ENCODE measurements around the gene NOCT. TPM values are rescaled to one million over a fixed set of nuclear protein-coding genes. Genes with fewer than 3 reads are reported as not detected.

NOCT gene
- total RNA-seq, 1 experiment from 2014 or later = 20.4 TPM

DNA sequence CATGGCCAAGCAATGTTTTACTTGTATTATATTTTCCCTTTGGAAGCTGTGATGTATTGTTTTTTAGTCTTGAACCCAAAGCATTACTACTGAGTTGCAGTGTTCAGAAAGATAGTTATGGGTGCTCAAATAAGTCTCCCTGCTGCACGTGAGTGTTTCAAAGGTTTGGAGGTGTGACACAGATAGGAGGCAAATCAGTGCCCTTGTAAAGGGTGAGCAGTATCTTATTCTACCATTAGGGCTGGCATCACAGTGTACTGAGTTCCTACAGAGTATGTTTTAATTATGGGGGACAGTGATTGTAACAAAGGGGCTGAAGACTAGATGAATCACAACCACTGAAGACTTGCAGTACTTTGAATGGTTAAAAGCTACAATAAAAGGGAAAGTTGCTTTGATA, 38.3 kb downstream of the NOCT start:
- H4K20me1 ChIP-seq (ENCODE audit: insufficient read depth) = peaks cover 14% of the 10 kb centered on the region
- no TSS peak for BruUV-seq (replicated peaks)
- H3K27me3 ChIP-seq (ENCODE audit: insufficient read depth, low read length) = no peaks in the 10 kb centered on the region
- H3K9ac ChIP-seq (ENCODE audit: low read length) = no peak overlapping the region
- H3K79me2 ChIP-seq (ENCODE audit: insufficient read depth, low read length) = peaks cover 39% of the 10 kb centered on the region
- ChIA-PET CTCF (no interaction called here), POLR2A (interaction anchor here (1.1 kb wide), 1 partner anchor 39 kb away, joined by 3 read pairs; no protein-coding TSS in a partner anchor), RAD21 (ENCODE audit: low non-redundant PET in 1 of 2, low total read pairs in 2 of 2, uncharacterized antibody in 2 of 2, unreplicated experiment in 2 of 2) (no interaction called here)
- H3K9me2 ChIP-seq (ENCODE audit: insufficient read depth) = no peaks in the 10 kb centered on the region
- H2AFZ ChIP-seq (ENCODE audit: low read depth, low read length, poor library complexity, severe bottlenecking) = no peak overlapping the region
- H3K4me2 ChIP-seq (ENCODE audit: low read length) = no peak overlapping the region
- H3K9me3 ChIP-seq (ENCODE audit: control insufficient read depth in 1 of 2, insufficient read depth in 1 of 2, low read depth in 1 of 2, low read length in 2 of 2) = no peaks in the 10 kb centered on the region
- peaks cover 0 to 13% of the 10 kb centered on the region in 2 experiments; a peak in 2 of 4 replicates for H3K4me1 ChIP-seq (ENCODE audit: control insufficient read depth in 1 of 2, insufficient read depth in 2 of 2, low read length in 2 of 2)
- intact Hi-C loops (cut with micrococcal nuclease) = no loop called here
- H3K27ac ChIP-seq (ENCODE audit: low read depth, low read length) = no peak overlapping the region
- H3K36me3 ChIP-seq (ENCODE audit: control insufficient read depth in 1 of 2, insufficient read depth in 2 of 2, low read length in 2 of 2) = peaks cover 3 to 6% of the 10 kb centered on the region in 2 experiments; a peak in 1 of 4 replicates
- DNase-seq (ENCODE audit: low read depth, low spot score) (no peak), ATAC-seq (no peak)
- TF ChIP-seq TCF7L2 (IDR thresholded peaks at IDR 0.05; ENCODE audit: borderline replicate concordance, extremely low read depth, insufficient read depth, insufficient read length) = no peak
- TF ChIP-seq, protein P1, sequence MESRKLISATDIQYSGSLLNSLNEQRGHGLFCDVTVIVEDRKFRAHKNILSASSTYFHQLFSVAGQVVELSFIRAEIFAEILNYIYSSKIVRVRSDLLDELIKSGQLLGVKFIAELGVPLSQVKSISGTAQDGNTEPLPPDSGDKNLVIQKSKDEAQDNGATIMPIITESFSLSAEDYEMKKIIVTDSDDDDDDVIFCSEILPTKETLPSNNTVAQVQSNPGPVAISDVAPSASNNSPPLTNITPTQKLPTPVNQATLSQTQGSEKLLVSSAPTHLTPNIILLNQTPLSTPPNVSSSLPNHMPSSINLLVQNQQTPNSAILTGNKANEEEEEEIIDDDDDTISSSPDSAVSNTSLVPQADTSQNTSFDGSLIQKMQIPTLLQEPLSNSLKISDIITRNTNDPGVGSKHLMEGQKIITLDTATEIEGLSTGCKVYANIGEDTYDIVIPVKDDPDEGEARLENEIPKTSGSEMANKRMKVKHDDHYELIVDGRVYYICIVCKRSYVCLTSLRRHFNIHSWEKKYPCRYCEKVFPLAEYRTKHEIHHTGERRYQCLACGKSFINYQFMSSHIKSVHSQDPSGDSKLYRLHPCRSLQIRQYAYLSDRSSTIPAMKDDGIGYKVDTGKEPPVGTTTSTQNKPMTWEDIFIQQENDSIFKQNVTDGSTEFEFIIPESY (IDR thresholded peaks at IDR 0.05; ENCODE audit: extremely low read depth, insufficient replicate concordance, low read length) = no peak
- no peak for TF ChIP-seq EGR1 (IDR thresholded peaks at IDR 0.05; ENCODE audit: low read depth)
- TF ChIP-seq POLR2A (IDR thresholded peaks at IDR 0.05; ENCODE audit: borderline replicate concordance, extremely low read depth, insufficient read depth, insufficient read length) = no peak
- no peak for TF ChIP-seq ZFX (IDR thresholded peaks at IDR 0.05)
- TF ChIP-seq, protein P2, sequence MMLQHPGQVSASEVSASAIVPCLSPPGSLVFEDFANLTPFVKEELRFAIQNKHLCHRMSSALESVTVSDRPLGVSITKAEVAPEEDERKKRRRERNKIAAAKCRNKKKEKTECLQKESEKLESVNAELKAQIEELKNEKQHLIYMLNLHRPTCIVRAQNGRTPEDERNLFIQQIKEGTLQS (IDR thresholded peaks at IDR 0.05) = no peak
- TF ChIP-seq, protein P3, sequence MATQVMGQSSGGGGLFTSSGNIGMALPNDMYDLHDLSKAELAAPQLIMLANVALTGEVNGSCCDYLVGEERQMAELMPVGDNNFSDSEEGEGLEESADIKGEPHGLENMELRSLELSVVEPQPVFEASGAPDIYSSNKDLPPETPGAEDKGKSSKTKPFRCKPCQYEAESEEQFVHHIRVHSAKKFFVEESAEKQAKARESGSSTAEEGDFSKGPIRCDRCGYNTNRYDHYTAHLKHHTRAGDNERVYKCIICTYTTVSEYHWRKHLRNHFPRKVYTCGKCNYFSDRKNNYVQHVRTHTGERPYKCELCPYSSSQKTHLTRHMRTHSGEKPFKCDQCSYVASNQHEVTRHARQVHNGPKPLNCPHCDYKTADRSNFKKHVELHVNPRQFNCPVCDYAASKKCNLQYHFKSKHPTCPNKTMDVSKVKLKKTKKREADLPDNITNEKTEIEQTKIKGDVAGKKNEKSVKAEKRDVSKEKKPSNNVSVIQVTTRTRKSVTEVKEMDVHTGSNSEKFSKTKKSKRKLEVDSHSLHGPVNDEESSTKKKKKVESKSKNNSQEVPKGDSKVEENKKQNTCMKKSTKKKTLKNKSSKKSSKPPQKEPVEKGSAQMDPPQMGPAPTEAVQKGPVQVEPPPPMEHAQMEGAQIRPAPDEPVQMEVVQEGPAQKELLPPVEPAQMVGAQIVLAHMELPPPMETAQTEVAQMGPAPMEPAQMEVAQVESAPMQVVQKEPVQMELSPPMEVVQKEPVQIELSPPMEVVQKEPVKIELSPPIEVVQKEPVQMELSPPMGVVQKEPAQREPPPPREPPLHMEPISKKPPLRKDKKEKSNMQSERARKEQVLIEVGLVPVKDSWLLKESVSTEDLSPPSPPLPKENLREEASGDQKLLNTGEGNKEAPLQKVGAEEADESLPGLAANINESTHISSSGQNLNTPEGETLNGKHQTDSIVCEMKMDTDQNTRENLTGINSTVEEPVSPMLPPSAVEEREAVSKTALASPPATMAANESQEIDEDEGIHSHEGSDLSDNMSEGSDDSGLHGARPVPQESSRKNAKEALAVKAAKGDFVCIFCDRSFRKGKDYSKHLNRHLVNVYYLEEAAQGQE (IDR thresholded peaks at IDR 0.05; ENCODE audit: low read depth) = no peak
- TF ChIP-seq ZNF274 (IDR thresholded peaks at IDR 0.05; ENCODE audit: low read depth, low read length) = no peak
- TF ChIP-seq FOSL1 (IDR thresholded peaks at IDR 0.05; ENCODE audit: low read depth) = no peak
- TF ChIP-seq SIN3A (IDR thresholded peaks at IDR 0.05; ENCODE audit: low read depth) = no peak
- TF ChIP-seq SRF (IDR thresholded peaks at IDR 0.05; ENCODE audit: low read depth) = no peak
- TF ChIP-seq, protein P4, sequence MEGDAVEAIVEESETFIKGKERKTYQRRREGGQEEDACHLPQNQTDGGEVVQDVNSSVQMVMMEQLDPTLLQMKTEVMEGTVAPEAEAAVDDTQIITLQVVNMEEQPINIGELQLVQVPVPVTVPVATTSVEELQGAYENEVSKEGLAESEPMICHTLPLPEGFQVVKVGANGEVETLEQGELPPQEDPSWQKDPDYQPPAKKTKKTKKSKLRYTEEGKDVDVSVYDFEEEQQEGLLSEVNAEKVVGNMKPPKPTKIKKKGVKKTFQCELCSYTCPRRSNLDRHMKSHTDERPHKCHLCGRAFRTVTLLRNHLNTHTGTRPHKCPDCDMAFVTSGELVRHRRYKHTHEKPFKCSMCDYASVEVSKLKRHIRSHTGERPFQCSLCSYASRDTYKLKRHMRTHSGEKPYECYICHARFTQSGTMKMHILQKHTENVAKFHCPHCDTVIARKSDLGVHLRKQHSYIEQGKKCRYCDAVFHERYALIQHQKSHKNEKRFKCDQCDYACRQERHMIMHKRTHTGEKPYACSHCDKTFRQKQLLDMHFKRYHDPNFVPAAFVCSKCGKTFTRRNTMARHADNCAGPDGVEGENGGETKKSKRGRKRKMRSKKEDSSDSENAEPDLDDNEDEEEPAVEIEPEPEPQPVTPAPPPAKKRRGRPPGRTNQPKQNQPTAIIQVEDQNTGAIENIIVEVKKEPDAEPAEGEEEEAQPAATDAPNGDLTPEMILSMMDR (IDR thresholded peaks at IDR 0.05 in 2 of 3, conservative IDR thresholded peaks at IDR 0.05 in 1 of 3; ENCODE audit: borderline replicate concordance in 1 of 3, insufficient read depth in 1 of 3, low read depth in 2 of 3, low read length in 2 of 3) = no peak
- no peak for TF ChIP-seq EZH2 (IDR thresholded peaks at IDR 0.05)
- TF ChIP-seq POLR2AphosphoS5 (IDR thresholded peaks at IDR 0.05; ENCODE audit: low read depth, low read length) = no peak
- TF ChIP-seq CBX3 (IDR thresholded peaks at IDR 0.05; ENCODE audit: low read depth) = no peak
- no peak for TF ChIP-seq RAD21 (IDR thresholded peaks at IDR 0.05; ENCODE audit: low read depth)
- H3K4me3 ChIP-seq (replicated peaks in 1 of 2; ENCODE audit: low read depth in 1 of 2, low read length in 2 of 2) = no peak overlapping the region

Data from HCT116 (cell line).